Retina (tissue), 1 donor: ENCODE measurements around the gene COX6B1.
"Not testable (repeated sequence)": the region's sequence is repeated elsewhere in the genome, so short reads cannot be mapped to it uniquely, and the experiment has no call there.

Experiments
- DNase-seq: peaks from one replicate; pipeline ENCODE4 v3.0.0-alpha.2; 2016

COX6B1 gene

DNA sequence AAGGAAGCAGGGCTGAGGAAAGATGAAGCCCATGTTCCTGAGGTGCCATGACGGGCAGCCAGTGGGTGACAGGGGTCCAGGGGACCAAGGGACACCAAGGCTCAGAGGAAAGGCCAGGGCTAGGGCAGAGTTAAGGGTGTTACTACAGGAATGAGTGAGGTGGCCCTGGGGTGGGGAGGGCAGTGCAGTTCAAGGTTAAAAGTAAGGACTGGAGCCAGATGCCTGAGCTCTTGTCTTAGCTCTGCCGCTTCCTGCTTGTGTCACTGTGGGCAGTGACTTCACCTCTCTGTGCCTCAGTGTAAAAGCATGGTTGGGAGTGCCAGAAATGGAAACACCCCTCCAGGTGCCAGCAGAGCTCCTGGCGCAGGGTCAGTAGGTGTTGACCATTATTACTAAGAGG, 11.5 kb upstream of the COX6B1 start:
- no peak for DNase-seq

DNA sequence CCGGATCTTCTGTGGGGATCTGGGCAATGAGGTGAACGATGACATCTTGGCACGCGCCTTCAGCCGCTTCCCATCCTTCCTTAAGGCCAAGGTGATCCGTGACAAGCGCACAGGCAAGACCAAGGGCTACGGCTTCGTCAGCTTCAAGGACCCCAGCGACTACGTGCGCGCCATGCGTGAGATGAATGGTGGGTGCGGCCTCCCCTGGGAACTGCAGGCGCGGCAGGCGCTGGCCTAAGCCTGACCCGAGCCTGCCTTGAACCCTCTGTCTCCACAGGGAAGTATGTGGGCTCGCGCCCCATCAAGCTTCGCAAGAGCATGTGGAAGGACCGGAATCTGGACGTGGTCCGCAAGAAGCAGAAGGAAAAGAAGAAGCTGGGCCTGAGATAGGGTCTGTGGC, 11.0 kb upstream of the COX6B1 start:
- no peak for DNase-seq

DNA sequence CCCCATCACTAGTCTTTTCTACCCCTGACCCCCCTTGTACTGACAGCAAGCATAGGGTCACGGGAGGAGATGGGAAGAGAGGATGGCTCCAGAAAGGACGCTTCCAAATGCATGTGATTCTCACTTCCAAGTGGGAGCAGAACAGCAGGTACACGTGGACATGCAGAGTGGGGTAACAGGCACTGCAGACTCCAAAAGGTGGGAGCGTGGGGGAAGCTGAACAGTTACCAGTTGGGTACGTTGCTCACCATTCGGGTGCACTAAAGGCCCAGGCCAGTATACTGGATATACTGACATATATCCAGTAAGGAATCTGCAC, 8.8 kb upstream of the COX6B1 start:
- no peak for DNase-seq

DNA sequence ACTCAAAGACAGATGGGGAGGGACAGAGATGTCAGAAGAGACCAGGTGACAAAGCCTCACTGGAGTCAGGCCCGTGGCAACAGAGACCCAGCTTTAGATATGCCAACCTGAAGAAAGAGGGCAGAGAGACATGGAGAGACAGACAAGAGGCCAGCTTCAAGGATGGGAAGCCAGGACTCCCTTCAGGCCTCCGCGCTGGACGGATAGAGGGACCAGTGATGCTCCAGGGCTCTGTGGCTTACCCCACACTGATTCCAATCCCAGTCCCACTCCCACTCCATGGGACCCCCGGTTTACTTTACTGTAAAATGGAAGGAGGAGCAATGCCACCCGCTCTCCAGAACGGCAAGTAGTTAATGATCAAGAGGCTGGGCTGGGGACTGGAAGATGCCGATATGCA, 8.3 kb upstream of the COX6B1 start:
- DNase-seq = no peak

DNA sequence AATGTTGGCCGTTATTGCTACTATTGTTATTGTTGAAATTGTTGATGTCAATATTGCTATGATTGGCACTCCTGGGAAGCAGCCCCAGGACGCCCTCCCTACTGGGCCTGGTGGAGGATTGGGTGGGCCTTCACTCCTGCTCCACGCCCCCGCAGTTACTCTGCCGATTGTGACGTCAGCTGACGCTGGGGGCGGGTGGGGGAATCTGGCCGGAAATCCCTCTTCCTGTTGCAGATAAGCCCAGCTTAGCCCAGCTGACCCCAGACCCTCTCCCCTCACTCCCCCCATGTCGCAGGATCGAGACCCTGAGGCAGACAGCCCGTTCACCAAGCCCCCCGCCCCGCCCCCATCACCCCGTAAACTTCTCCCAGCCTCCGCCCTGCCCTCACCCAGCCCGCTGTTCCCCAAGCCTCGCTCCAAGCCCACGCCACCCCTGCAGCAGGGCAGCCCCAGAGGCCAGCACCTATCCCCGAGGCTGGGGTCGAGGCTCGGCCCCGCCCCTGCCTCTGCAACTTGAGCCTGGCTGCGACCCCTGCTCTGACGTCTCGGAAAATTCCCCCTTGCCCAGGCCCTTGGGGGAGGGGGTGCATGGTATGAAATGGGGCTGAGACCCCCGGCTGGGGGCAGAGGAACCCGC, 6.5 kb upstream of the COX6B1 start, which contains the start of gene ETV2:
Gene ETV2 (plus strand): TSS at position 231 of the 637 bp plus-strand sequence. CDS start 716 bp downstream, outside the sequence.
- no peak for DNase-seq

DNA sequence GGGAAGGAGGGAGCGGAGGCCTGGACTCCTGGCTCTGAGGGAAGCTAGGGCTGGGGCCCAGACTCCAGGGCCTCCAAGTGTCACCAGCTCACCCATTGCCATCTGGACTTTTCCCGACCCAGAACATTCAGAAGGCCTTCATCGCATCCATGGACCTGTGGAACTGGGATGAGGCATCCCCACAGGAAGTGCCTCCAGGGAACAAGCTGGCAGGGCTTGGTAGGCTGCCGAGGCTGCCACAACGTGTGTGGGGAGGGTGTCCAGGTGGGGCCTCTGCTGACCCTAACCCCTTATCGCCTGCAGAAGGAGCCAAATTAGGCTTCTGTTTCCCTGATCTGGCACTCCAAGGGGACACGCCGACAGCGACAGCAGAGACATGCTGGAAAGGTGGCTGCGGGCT, 5.8 kb upstream of the COX6B1 start:
- DNase-seq = no peak

DNA sequence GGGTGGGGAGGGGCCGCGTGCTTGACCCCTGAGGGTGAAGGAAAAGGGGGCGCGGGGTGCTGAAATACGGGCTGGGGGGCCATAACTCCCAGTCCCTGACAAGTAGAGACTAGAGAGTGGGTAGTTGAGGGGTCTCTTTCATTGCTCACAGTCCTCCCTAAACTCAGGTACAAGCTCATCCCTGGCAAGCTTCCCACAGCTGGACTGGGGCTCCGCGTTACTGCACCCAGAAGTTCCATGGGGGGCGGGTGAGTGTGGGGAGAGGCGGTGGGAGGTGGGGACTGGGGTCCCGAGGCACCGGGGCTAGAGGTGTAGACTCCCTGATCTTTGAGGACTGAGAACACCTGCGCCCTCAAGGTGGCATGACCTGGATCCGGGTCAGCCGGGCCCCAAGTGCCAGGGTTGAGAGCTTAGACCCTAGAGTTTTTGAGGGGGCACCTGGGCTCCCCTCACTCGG, 5.3 kb upstream of the COX6B1 start:
- no peak for DNase-seq

DNA sequence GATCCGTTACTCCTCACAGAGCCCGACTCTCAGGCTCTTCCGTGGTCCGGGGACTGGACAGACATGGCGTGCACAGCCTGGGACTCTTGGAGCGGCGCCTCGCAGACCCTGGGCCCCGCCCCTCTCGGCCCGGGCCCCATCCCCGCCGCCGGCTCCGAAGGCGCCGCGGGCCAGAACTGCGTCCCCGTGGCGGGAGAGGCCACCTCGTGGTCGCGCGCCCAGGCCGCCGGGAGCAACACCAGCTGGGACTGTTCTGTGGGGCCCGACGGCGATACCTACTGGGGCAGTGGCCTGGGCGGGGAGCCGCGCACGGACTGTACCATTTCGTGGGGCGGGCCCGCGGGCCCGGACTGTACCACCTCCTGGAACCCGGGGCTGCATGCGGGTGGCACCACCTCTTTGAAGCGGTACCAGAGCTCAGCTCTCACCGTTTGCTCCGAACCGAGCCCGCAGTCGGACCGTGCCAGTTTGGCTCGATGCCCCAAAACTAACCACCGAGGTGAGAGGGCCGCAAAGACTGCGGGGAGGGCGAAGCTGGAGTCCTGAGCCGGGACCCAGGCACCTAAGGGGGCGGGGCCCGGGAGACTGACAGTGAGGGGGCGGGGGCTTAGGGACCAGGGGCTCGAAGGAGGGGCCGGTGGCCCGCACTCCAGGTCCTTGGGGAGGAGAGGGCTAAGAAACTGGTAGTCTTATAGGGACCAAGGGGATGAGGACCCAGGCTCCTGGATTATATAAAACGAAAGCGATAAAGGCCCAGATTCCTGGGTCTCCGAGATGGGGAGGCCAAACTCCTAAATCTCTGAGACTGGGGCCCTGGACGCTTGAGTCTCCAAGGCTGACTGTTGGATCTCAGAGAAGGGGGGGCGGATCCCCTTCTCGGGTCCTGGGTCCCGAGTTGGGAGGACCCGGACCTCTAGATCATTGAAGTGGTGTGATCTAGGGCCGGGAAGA, 4.6 kb upstream of the COX6B1 start:
- peak; percentile 96 for DNase-seq

DNA sequence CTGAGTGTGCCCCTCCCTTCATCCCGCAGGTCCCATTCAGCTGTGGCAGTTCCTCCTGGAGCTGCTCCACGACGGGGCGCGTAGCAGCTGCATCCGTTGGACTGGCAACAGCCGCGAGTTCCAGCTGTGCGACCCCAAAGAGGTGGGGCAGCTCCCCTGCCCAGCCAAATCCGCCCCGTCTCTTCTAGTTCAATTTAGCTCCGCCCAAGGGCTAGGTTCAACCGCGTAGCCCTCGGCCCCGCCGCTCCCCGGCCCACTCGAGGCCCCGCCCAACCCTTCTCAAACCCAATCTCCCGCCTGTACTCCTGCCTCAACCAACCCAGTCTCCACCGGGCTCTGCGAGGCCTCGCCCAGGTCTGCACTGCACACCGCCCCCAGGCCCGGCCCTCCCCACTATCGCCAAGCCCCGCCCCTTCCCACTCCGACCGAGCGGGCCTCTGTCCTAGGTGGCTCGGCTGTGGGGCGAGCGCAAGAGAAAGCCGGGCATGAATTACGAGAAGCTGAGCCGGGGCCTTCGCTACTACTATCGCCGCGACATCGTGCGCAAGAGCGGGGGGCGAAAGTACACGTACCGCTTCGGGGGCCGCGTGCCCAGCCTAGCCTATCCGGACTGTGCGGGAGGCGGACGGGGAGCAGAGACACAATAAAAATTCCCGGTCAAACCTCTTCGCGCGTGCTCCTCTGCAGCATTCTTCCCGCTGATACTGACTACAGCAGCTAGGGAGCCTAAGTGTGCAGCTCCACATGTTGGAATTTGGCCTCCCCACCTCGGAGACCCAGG, 3.7 kb upstream of the COX6B1 start:
- peak; percentile 80 for DNase-seq

DNA sequence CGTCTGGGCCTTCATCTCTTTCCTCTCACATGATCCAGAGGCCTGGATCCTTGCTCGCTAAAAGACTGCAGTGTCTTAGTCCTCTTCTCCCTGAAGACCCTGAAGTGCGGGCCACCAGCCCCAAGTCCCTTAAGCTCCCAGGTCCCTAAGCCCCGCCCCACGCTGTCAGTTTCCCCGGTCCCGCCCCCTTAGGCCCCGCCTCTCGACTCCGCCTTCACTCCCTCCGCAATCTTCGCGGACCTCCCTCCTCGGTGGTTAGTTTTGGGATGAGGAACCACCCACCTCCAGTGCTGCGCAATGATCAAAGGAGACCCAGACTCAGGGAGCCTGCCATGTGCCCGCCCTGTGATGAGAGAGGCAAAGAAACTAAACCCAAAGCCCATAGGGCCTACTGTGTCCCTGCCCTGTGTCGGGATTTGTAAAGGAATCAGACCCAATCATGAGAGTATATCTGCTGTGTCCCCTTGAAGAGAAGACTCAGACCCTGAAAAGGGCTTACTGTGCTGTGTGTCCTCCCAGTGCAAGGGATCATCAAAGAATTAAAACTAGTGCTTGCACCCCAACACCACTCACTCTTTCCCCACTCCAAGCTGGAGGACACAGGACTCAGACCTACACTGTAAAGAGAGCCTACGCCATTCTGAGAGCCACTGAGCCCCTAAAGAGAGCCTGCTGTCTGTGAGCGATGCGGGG, 3.0 kb upstream of the COX6B1 start:
- peak; percentile 9 for DNase-seq

DNA sequence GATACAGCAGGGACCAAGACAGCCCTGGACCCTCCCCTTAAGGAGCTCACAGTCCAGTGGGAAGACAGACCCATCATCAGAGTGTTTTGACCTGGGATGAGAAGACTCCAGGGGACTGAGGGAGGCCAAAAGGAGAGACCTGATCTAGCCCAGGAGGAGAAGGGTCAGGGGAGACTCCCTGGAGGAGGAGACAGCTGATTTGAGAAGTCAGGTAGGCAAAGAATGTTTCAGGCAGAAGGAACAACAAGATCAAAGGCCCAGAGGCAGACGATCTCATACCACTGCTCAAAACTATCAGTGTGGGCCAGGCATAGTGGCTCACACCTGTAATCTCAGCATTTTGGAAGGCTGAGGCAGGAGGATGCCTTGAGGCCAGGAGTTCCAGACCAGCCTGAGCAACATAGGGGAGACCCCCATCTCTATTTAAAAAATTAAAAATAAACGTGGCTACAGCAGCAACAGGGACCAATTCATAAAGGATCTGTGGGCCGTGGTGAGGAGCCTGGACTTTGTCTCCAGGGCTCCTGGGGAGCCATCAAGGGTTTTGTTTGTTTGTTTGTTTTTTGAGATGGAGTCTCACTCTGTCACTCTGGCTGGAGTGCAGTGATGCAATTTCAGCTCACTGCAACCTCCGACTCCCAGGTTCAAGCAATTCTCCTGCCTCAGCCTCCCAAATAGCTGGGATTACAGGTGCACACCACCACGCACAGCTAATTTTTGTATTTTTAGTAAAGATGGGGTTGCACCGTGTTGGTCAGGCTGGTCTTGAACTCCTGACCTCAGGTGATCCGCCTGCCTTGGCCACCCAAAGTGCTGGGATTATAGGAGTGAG, 2.2 kb upstream of the COX6B1 start:
- no peak for DNase-seq

DNA sequence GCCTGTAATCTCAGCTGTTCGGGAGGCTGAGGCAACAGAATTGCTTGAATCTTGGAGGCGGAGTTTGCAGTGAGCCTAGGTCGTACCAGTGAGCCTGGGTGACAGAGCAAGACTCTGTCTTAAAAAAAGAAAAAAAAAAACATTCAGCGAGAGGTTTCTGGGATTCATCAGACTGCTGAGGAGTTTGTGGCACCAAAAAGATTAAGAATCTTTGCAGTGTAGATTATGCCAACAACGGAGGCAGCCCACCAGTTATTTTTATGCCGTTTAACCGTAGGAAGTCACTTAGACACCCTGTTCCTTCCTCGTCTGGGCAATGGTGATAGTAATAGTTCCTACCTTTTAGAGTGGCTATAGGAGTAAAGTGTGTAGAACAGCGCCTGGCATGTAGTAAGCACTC, 2.5 kb downstream of the COX6B1 start:
- DNase-seq = no peak

DNA sequence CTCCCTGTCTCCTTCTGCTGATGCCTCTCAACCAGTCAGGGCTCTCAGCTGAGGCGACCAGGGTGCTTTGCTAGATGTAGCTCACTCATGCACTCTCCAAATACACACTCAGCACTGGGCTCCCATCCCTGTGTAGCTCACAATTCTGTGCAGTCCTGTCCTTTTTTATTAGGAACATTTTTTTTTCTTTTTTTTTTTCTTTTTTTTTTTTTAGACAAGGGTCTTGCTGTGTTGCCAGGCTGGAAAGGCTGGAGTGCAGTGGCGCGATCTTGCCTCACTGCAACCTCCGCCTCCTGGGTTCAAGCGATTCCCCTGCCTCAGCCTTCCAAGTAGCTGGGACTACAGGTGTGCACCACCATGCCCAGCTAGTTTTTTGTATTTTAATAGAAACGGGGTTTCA, 6.7 kb downstream of the COX6B1 start:
- DNase-seq = not testable (repeated sequence)

DNA sequence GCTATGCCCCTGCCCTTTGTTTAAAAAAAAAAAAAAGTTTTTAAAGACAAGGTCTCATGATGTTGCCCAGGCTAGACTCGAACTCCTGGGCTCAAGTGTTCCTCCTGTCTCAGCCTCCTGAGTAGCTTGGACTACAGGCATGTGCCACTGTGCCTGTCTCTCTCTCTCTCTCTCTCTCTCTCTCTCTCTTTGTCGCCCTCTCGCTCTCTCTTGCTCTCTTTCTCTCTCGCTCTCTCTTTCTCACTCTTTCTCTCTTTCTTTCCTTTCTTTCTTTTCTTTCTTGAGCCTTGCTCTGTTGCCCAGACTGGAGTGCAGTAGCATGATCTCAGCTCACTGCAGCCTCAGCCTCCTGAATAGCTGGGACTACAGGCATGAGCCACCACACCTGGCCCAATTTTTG, 7.5 kb downstream of the COX6B1 start:
- DNase-seq = no peak

DNA sequence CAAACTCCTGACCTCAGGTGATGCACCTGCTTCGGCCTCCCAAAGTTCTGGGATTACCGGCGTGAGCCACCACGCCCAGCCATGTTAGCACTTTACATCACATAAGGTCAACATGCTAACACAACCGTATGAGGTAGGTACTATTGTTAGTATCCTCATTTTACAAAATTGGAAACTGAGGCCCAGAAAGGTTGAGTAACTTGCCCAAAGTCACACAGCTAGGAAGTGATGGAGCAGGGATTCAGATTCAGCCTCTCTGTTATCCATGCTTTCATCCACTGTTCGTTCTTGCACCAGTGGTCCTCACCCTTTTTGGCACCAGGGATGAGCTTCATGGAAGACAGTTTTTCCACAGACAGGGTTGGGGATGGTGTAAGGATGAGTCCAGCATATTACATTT, 8.6 kb downstream of the COX6B1 start:
- no peak for DNase-seq

DNA sequence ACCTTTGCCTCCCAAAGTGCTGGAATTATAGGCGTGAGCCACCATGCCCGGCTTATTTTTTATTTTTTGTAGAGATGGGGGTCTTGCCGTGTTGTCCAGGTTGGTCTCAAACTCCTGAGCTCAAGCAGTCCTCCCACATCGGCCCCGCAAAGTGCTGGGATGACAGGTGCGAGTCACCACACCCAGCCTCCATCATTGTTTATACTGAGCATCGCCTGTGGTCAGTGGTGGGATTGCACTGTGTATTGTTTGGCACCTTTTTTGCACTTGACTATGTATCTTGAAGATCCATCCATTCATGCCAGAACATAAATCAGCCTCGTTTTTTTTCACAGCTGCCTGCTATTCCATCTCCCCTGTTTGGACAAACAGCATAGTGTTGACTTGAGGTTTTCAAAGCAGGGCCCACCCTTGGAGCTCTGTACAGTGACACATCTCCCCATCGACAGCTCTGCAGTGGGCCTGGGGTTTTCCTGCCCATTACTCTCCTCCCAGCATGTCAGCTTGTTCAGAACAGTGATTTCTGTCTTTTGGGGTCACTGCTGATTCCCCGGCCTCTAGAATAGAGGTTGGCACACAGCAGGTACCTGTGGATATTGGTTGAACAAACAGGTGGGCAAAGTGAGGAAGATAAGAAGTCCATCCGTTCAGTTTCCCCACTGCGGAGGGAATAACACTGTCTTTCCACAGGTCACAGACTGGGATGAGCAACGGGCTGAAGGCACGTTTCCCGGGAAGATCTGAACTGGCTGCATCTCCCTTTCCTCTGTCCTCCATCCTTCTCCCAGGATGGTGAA, 10.0 kb downstream of the COX6B1 start:
- DNase-seq = no peak

DNA sequence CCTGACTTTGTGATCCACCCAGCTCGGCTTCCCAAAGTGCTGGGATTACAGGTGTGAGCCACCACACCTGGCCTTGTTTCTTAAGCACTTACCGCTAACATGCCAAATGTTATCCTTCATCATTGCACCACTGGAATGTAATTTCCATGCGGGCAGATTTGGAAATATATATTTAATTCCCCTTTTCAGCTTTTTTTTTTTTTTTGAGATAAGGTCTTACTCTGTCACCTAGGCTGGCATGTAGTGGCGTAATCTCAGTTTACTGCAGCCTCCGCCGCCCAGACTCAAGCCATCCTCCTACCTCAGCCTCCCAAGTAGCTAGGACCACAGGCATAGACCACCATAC, 13.8 kb downstream of the COX6B1 start:
- no peak for DNase-seq

DNA sequence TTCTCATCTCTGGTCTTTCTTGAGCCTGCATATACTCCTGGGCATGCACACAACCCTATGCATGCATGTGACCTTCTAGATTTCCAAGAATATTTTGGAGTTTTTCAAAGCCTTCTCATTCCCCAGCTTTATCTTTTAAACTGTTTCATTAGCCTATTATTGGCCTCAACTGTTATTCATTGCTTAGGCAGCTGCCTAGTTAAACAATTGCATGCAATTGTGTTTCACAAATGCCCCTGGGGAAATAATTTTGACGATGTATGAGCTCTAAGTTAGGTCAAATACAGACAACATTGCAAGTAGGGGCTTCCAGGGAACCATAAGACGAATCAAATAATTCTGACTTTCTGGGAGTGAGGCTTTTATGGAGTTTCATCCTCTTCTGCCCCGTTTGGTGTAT, 15.9 kb downstream of the COX6B1 start:
- DNase-seq = no peak

DNA sequence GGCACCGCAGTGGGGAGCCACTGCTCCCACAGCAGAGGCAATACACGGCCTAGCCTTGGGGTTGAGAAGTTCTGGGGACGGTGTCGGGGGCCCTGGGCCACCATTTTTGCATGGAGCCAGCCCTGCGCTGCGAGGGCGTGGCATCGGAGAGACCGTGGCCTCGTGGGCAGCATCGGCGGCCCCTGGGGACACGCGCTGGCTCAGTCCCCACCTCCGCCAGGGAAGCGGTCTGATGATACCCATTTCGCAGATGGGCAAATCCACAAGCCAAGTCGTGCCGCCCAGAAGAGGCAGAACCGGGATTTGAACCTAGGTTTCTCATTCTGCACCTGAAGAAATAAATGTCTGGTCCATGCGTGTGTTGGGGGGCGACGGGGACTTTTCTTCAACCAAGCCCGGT, 17.0 kb downstream of the COX6B1 start:
- DNase-seq = no peak

DNA sequence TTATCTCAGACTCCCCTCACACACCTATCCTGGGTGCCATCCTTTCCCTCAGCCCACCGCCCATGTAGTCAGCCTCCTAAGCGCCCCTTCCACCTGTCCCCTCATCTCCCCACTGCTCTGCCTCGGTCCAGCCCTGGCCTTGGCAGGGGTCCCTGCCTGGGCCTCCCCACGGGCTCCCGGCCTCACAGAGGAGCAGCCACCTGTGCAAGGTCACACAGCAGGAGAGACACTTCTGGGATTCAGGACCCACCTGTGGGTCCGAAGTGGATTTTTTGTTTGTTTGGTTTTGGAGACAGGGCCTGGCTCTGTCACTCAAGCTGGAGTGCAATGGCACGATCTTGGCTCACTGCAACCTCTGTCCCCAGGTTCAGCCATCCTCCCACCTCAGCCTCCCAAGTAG, 17.5 kb downstream of the COX6B1 start:
- no peak for DNase-seq

DNA sequence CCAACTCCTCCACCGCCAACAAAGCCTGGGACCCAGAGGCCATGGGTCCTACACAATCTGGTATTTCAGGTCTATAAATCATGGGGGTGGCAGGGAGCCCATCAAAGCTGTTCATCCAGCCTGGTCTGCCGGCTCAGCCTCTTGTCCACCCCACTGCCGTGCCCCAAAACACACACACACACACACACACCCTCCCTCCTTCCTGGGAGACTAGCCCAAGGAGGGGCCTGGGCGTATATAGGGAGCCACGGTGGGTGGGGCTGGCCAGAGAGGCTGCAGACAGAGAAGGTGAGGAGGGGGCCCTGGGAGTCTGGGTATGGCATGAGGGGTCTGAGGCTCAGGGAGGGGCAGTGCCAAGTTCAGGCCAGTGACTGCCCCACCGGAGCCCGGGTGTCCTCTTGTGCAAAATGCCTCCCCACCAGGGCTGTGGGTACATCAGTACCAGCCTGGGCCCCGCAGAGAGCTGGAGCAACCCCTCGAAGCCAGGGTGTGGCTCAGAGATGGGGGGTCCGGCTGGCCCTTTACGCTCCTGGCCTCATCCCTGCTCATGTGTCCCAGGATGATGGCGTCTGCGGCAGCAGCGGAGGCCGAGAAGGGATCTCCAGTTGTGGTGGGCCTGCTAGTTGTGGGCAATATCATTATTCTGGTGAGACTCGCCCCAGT, 18.3 kb downstream of the COX6B1 start, which contains the start of gene UPK1A:
Gene UPK1A (plus strand): TSS at position 267 of the 663 bp plus-strand sequence. CDS start 296 bp downstream, at position 563.
- DNase-seq = no peak
